Measurements from ENCODE around the gene DNAJB8. TPM values are rescaled to one million over a fixed set of nuclear protein-coding genes. Genes with fewer than 3 reads are reported as not detected.

The DNAJB8 gene
- total and polyA plus RNA-seq, 4 experiments from 2014 or later: not detected

- H3K27ac ChIP-seq (ENCODE audit: low read depth, low read length): no peak overlapping the region
- H3K27me3 Mint-ChIP-seq: peaks cover 10 to 12% of the 10 kb centered on the region in 2 donors
- peaks cover 0 to 2% (median 0%) of the 10 kb centered on the region in 8 donors for H3K9me3 Mint-ChIP-seq
- no peaks in the 10 kb centered on the region for H3K27me3 ChIP-seq (ENCODE audit: insufficient read depth, low read length)
- no peak overlapping the region for H3K4me3 Mint-ChIP-seq
- H3K9me3 ChIP-seq (ENCODE audit: control insufficient read depth in 1 of 2, low read length in 2 of 2): no peaks in the 10 kb centered on the region
- peaks cover 3% of the 10 kb centered on the region for H3K4me1 ChIP-seq (ENCODE audit: insufficient read depth, low read length)
- H3K27ac Mint-ChIP-seq: no peak overlapping the region
- H3K36me3 ChIP-seq (ENCODE audit: insufficient read depth, low read length): no peaks in the 10 kb centered on the region
- no peak for DNase-seq
- ChIA-PET POLR2A (ENCODE audit: partially characterized antibody) (no interaction called here), CTCF (ENCODE audit: partially characterized antibody) (interaction anchor here (0.8 to 5.1 kb wide), 9 partner anchors 30 to 182 kb away, joined by 3 to 64 read pairs (median 4); no protein-coding TSS in a partner anchor)
- no peaks in the 10 kb centered on the region for H3K36me3 Mint-ChIP-seq
- no peak overlapping the region for H3K4me3 ChIP-seq (ENCODE audit: low read length in 2 of 2)
- intact Hi-C loops (cut with micrococcal nuclease): loop anchor here (1.0 kb wide), 3 partner anchors 72 to 330 kb away; no protein-coding TSS in a partner anchor
- peaks cover 0 to 6% (median 0%) of the 10 kb centered on the region in 4 donors for H3K4me1 Mint-ChIP-seq
Observed at GRCh38 chr3:128425846-128426127, 40.9 kb downstream of the DNAJB8 start.

DNA sequence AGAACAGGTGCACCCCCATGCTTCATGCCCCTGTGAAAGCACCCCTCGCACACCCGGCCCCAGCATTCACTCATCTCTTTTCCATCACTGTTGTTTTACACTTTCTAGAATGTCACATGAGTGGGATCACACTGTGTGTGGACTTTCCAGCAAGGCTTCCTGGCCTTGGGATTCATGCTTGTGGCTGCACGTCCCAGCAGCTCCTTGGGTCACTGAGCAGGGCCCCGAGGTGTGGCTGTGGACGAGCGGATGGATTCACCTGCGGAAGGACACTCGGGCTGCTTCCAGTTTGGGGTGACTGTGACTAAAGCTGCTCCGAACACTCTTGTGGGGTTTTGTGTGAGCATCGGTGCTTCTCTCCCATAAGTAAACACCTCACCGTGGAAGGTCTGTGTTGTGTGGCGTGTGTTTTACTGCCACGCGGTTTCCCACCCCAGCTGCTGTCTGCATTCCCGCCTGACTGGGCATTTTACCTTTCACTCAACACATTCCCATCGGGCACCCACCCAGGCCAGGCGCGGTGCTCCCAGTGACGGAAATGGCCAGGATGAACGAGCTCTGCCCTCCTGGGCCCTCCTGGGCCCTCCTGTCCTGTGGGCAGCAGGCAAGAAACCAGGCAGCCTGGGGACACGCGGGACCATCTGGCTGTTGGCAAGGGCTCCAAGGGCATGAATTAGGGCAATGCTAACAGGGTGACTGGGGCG lies 41.4 kb downstream of the DNAJB8 start:
- intact Hi-C loops (cut with micrococcal nuclease): no loop called here
- H3K27me3 ChIP-seq (ENCODE audit: insufficient read depth, low read length): no peaks in the 10 kb centered on the region

DNA sequence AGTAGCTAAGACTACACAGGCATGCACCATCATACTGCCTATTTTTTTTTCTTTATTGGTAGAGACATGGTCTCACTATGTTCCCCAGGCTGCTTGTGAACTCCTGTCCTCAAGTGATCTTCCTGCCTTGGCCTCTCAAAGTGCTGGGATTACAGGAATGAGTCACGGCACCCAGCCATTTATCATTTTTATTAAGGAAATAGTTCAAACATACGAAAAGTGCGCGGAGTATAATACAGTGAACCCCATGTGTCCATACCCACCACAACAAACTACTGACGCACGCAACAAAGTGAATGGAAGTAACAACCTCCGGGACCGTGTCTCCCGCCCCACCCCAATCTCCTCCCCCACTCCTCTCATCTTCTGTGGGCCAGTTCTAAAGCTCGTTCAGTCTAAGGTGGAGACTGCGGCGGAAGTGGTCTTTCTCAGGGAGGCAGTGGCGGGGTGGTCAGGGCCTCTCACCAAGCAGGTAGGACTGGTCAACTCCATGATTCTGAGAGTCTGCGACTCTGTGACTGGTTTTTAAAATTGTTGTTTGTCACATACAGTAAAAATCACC lies 42.1 kb downstream of the DNAJB8 start:
- Mint-ChIP-seq H3K27ac (peak overlapping the region in 1 of 7 donors; percentile 68), H3K4me3 (no peak overlapping the region), H3K4me1 (peaks cover 0 to 6% (median 0%) of the 10 kb centered on the region in 4 donors)

More for the DNA sequence above, 41.4 kb downstream of the DNAJB8 start:
- ChIA-PET POLR2A (ENCODE audit: partially characterized antibody) (no interaction called here), CTCF (ENCODE audit: partially characterized antibody) (interaction anchor here (0.8 to 5.1 kb wide), 9 partner anchors 30 to 183 kb away, joined by 3 to 64 read pairs (median 4); no protein-coding TSS in a partner anchor)
- Histone ChIP-seq H3K27ac (ENCODE audit: low read depth, low read length) (no peak overlapping the region), H3K4me1 (ENCODE audit: insufficient read depth, low read length) (peaks cover 3% of the 10 kb centered on the region), H3K9me3 (ENCODE audit: control insufficient read depth in 1 of 2, low read length in 2 of 2) (no peaks in the 10 kb centered on the region), H3K36me3 (ENCODE audit: insufficient read depth, low read length) (no peaks in the 10 kb centered on the region), H3K4me3 (ENCODE audit: low read length in 2 of 2) (no peak overlapping the region)
- peaks cover 0 to 6% (median 0%) of the 10 kb centered on the region in 4 donors for H3K4me1 Mint-ChIP-seq
- H3K36me3 Mint-ChIP-seq: no peaks in the 10 kb centered on the region
- no peak overlapping the region for H3K27ac Mint-ChIP-seq
- no peak for DNase-seq
- H3K4me3 Mint-ChIP-seq: peak overlapping the region in 1 of 8 donors; percentile 17
- peaks cover 0 to 2% (median 0%) of the 10 kb centered on the region in 8 donors for H3K9me3 Mint-ChIP-seq
- peaks cover 5 to 8% of the 10 kb centered on the region in 2 donors for H3K27me3 Mint-ChIP-seq

DNA sequence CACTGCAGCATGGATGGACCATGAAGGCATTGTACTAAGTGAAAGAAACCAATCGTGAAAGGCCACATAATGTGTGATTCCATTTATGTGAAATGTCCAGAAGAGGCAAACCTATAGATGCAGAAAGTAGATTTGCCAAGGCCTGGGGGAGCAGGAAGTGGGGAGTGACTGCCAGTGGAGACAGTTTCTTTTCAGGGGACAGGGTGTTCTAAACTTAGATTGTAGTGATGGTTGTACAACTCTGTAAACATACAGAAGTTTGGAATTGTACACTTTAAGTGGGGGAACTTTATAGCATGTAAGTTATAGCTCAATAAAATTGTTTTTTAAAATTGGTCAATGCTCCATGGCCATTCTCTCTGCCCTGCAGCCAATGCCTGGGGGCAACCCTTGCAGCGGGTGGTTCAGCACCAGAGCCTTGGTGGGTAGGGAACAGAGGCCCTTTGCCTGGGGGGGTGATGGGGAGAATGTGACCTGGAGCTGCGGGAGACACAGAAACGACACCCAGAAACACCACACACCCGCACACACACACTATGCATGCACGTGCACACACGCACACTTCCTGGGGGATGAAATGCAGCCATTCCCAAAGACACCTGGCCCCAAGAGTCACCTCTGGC lies 43.1 kb downstream of the DNAJB8 start:
- H3K9me3 ChIP-seq (ENCODE audit: control insufficient read depth in 1 of 2, low read length in 2 of 2): no peaks in the 10 kb centered on the region
- ChIA-PET POLR2A (ENCODE audit: partially characterized antibody) (no interaction called here), CTCF (ENCODE audit: partially characterized antibody) (interaction anchor here (0.6 to 5.1 kb wide), 2 partner anchors 184 to 186 kb away, joined by 3 to 64 read pairs; no protein-coding TSS in a partner anchor)
- no peak overlapping the region for H3K27ac ChIP-seq (ENCODE audit: low read depth, low read length)
- Mint-ChIP-seq H3K36me3 (no peaks in the 10 kb centered on the region), H3K27ac (peak overlapping the region in 1 of 7 donors; percentile 4), H3K27me3 (peaks cover 2 to 4% of the 10 kb centered on the region in 2 donors), H3K4me1 (peaks cover 0 to 6% (median 0%) of the 10 kb centered on the region in 4 donors), H3K4me3 (no peak overlapping the region), H3K9me3 (peaks cover 0 to 4% (median 0%) of the 10 kb centered on the region in 8 donors)
- no peak overlapping the region for H3K4me3 ChIP-seq (ENCODE audit: low read length in 2 of 2)
- H3K27me3 ChIP-seq (ENCODE audit: insufficient read depth, low read length): no peaks in the 10 kb centered on the region
- no peaks in the 10 kb centered on the region for H3K36me3 ChIP-seq (ENCODE audit: insufficient read depth, low read length)
- intact Hi-C loops (cut with micrococcal nuclease): no loop called here
- no peak for DNase-seq
- peaks cover 3% of the 10 kb centered on the region for H3K4me1 ChIP-seq (ENCODE audit: insufficient read depth, low read length)

More for the DNA sequence above, 42.1 kb downstream of the DNAJB8 start:
- Mint-ChIP-seq H3K36me3 (no peaks in the 10 kb centered on the region), H3K27me3 (peaks cover 2 to 4% of the 10 kb centered on the region in 2 donors), H3K9me3 (peaks cover 0 to 4% (median 0%) of the 10 kb centered on the region in 8 donors)
- ChIA-PET CTCF (ENCODE audit: partially characterized antibody) (interaction anchor here (1.4 to 5.1 kb wide), 4 partner anchors 73 to 183 kb away, joined by 3 to 64 read pairs (median 32); no protein-coding TSS in a partner anchor), POLR2A (ENCODE audit: partially characterized antibody) (no interaction called here)
- DNase-seq: no peak
- Histone ChIP-seq H3K4me3 (ENCODE audit: low read length in 2 of 2) (no peak overlapping the region), H3K27me3 (ENCODE audit: insufficient read depth, low read length) (no peaks in the 10 kb centered on the region), H3K4me1 (ENCODE audit: insufficient read depth, low read length) (peaks cover 3% of the 10 kb centered on the region), H3K9me3 (ENCODE audit: control insufficient read depth in 1 of 2, low read length in 2 of 2) (no peaks in the 10 kb centered on the region), H3K36me3 (ENCODE audit: insufficient read depth, low read length) (no peaks in the 10 kb centered on the region), H3K27ac (ENCODE audit: low read depth, low read length) (no peak overlapping the region)
- intact Hi-C loops (cut with micrococcal nuclease): no loop called here

- H3K27ac ChIP-seq (ENCODE audit: low read depth, low read length): no peak overlapping the region
- ChIA-PET POLR2A (ENCODE audit: partially characterized antibody) (no interaction called here), CTCF (ENCODE audit: partially characterized antibody) (interaction anchor here (0.6 kb wide), 1 partner anchor 186 kb away, joined by 3 read pairs; no protein-coding TSS in a partner anchor)
- no peaks in the 10 kb centered on the region for H3K36me3 ChIP-seq (ENCODE audit: insufficient read depth, low read length)
- H3K36me3 Mint-ChIP-seq: no peaks in the 10 kb centered on the region
- no peak overlapping the region for H3K4me3 ChIP-seq (ENCODE audit: low read length in 2 of 2)
- intact Hi-C loops (cut with micrococcal nuclease): no loop called here
- peaks cover 0 to 3% of the 10 kb centered on the region in 2 donors for H3K27me3 Mint-ChIP-seq
- H3K4me1 ChIP-seq (ENCODE audit: insufficient read depth, low read length): peaks cover 3% of the 10 kb centered on the region
- H3K9me3 Mint-ChIP-seq: peaks cover 0 to 4% (median 0%) of the 10 kb centered on the region in 8 donors
- no peaks in the 10 kb centered on the region for H3K9me3 ChIP-seq (ENCODE audit: control insufficient read depth in 1 of 2, low read length in 2 of 2)
- peaks cover 0 to 6% (median 0%) of the 10 kb centered on the region in 4 donors for H3K4me1 Mint-ChIP-seq
- no peak overlapping the region for H3K4me3 Mint-ChIP-seq
- H3K27ac Mint-ChIP-seq: no peak overlapping the region
- no peak for DNase-seq
- no peaks in the 10 kb centered on the region for H3K27me3 ChIP-seq (ENCODE audit: insufficient read depth, low read length)
Observed at GRCh38 chr3:128422762-128423524, 43.7 kb downstream of the DNAJB8 start.

GRCh38 chr3:128421966-128422365 lies 44.7 kb downstream of the DNAJB8 start:
- H3K36me3 ChIP-seq (ENCODE audit: insufficient read depth, low read length): no peaks in the 10 kb centered on the region
- peaks cover 3% of the 10 kb centered on the region for H3K4me1 ChIP-seq (ENCODE audit: insufficient read depth, low read length)
- H3K4me3 ChIP-seq (ENCODE audit: low read length in 2 of 2): no peak overlapping the region
- ChIA-PET CTCF (ENCODE audit: partially characterized antibody) (no interaction called here), POLR2A (ENCODE audit: partially characterized antibody) (no interaction called here)
- Mint-ChIP-seq H3K9me3 (peaks cover 0 to 4% (median 0%) of the 10 kb centered on the region in 8 donors), H3K36me3 (no peaks in the 10 kb centered on the region), H3K4me3 (no peak overlapping the region), H3K4me1 (peaks cover 0 to 1% (median 0%) of the 10 kb centered on the region in 4 donors), H3K27ac (no peak overlapping the region), H3K27me3 (peaks cover 0 to under 1% of the 10 kb centered on the region in 2 donors)
- H3K9me3 ChIP-seq (ENCODE audit: control insufficient read depth in 1 of 2, low read length in 2 of 2): no peaks in the 10 kb centered on the region
- intact Hi-C loops (cut with micrococcal nuclease): no loop called here
- H3K27ac ChIP-seq (ENCODE audit: low read depth, low read length): no peak overlapping the region
- H3K27me3 ChIP-seq (ENCODE audit: insufficient read depth, low read length): no peaks in the 10 kb centered on the region
- no peak for DNase-seq
